ENCODE data around the gene BCHE. TPM values are rescaled to one million over a fixed set of nuclear protein-coding genes. Genes with fewer than 3 reads are reported as not detected.

Gene BCHE
- total RNA-seq, 2 donors from 2014 or later, result 0.69 to 0.79 TPM

DNA sequence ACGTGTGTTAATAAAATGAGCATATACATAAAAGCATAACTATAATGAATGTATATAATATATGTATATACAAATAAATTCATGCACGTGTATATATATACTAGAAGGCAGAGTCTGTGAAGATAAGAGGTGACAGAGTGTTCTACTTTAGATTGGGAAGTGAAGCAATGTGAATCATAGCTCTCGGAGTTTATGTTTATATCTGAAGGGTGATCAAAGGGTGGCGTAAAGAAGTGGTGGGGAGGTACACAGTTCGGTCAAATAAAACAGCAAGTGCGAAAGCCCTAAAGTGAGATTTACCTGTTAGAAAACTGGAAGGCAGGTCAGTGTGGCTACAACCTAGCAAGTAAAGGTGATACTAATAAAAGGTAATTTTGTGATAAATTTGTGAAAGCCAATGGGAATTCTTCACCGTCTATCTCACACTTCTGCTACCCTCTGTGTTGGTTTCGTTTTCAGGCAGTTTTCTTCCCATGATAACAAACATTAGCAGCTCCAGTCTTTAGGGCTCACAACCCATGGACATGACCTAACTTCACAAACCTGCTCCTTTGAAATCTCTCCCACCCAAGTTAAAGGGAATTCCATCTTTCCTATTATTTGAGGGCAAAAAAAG is 46.7 kb upstream of the BCHE start:
- H3K4me3 Mint-ChIP-seq, result no peak overlapping the region
- no peaks in the 10 kb centered on the region for H3K36me3 Mint-ChIP-seq (ENCODE audit: low read depth)
- Histone ChIP-seq H3K9ac (ENCODE audit: extremely low read depth, low read length, poor library complexity, severe bottlenecking) (no peak overlapping the region), H3K4me1 (ENCODE audit: control insufficient read depth, insufficient read depth, low read length) (no peaks in the 10 kb centered on the region), H3K9me3 (ENCODE audit: control insufficient read depth, low read length) (no peaks in the 10 kb centered on the region), H3K36me3 (ENCODE audit: control insufficient read depth, insufficient read depth, low read length) (no peaks in the 10 kb centered on the region), H3K27ac (ENCODE audit: low read depth, low read length) (no peak overlapping the region), H3K27me3 (ENCODE audit: control insufficient read depth, insufficient read depth, low read length, poor library complexity, severe bottlenecking) (no peaks in the 10 kb centered on the region), H3K4me3 (ENCODE audit: low read length) (no peak overlapping the region)
- no peaks in the 10 kb centered on the region for H3K9me3 Mint-ChIP-seq
- H3K27me3 Mint-ChIP-seq (ENCODE audit: insufficient read depth), result no peaks in the 10 kb centered on the region
- peaks cover 8% of the 10 kb centered on the region for H3K4me1 Mint-ChIP-seq
- DNase-seq, result no peak
- 86 to 92% methylated on average over 7 of the region's 8 CpGs for WGBS, 2 experiments (ENCODE audit: insufficient coverage in 1 of 2, insufficient read length in 1 of 2)
- no peak overlapping the region for H3K27ac Mint-ChIP-seq
- TF ChIP-seq, protein P1, sequence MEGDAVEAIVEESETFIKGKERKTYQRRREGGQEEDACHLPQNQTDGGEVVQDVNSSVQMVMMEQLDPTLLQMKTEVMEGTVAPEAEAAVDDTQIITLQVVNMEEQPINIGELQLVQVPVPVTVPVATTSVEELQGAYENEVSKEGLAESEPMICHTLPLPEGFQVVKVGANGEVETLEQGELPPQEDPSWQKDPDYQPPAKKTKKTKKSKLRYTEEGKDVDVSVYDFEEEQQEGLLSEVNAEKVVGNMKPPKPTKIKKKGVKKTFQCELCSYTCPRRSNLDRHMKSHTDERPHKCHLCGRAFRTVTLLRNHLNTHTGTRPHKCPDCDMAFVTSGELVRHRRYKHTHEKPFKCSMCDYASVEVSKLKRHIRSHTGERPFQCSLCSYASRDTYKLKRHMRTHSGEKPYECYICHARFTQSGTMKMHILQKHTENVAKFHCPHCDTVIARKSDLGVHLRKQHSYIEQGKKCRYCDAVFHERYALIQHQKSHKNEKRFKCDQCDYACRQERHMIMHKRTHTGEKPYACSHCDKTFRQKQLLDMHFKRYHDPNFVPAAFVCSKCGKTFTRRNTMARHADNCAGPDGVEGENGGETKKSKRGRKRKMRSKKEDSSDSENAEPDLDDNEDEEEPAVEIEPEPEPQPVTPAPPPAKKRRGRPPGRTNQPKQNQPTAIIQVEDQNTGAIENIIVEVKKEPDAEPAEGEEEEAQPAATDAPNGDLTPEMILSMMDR (conservative IDR thresholded peaks at IDR 0.05), result no peak

DNA sequence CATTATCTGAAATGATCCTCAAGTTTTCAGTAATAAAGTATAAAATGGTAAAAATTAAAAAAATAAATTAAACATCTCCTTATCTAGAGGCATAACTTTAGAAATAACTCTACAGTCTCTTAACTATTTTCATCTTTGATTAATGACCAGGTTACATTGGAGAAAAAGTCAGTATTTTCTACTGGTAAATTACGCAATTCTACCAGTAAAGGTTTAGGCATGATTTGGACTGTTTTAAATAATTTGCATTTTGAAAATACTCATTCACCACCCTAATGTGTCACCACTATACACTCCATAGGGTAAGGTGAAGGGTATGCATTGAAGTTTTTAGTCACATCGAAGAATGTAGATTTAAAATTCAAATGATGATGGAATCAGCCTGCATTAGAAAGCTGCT is 45.9 kb upstream of the BCHE start:
- Mint-ChIP-seq H3K36me3 (ENCODE audit: low read depth) (no peaks in the 10 kb centered on the region), H3K4me1 (peaks cover 8% of the 10 kb centered on the region), H3K9me3 (no peaks in the 10 kb centered on the region), H3K27me3 (ENCODE audit: insufficient read depth) (no peaks in the 10 kb centered on the region), H3K27ac (no peak overlapping the region), H3K4me3 (no peak overlapping the region)
- no peaks in the 10 kb centered on the region for H3K4me1 ChIP-seq (ENCODE audit: control insufficient read depth, insufficient read depth, low read length)
- no peak overlapping the region for H3K9ac ChIP-seq (ENCODE audit: extremely low read depth, low read length, poor library complexity, severe bottlenecking)
- DNase-seq, result no peak
- 96% methylated on average over 2 of the region's 2 CpGs; no CpG with 5 or more reads in 1 of the 2 experiments for WGBS, 2 experiments (ENCODE audit: insufficient coverage in 1 of 2, insufficient read length in 1 of 2)
- TF ChIP-seq, protein P1 (conservative IDR thresholded peaks at IDR 0.05), result no peak
- no peak overlapping the region for H3K4me3 ChIP-seq (ENCODE audit: low read length)
- H3K9me3 ChIP-seq (ENCODE audit: control insufficient read depth, low read length), result no peaks in the 10 kb centered on the region
- no peaks in the 10 kb centered on the region for H3K27me3 ChIP-seq (ENCODE audit: control insufficient read depth, insufficient read depth, low read length, poor library complexity, severe bottlenecking)
- H3K27ac ChIP-seq (ENCODE audit: low read depth, low read length), result no peak overlapping the region
- H3K36me3 ChIP-seq (ENCODE audit: control insufficient read depth, insufficient read depth, low read length), result no peaks in the 10 kb centered on the region

DNA sequence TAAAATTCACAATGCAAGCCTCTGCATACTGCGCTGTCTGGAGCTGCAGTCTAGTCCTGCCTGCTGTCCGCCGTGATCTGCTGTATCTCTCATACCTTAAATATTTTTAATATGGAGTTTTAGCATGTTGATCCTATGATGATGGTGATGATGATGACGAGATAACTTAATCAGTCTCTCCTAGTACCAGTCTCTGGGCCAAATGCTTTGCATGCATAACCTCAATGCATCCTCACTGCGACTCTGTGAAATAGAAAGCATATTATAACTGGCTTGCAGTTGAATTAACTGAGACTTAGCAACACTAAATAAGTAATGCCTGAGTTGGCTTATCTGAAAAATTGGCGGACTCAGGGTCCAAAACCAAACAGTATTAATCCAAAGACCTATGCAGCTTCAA is 38.4 kb upstream of the BCHE start:
- no peak overlapping the region for H3K9ac ChIP-seq (ENCODE audit: extremely low read depth, low read length, poor library complexity, severe bottlenecking)
- no peak overlapping the region for H3K4me3 ChIP-seq (ENCODE audit: low read length)
- H3K9me3 ChIP-seq (ENCODE audit: control insufficient read depth, low read length), result no peaks in the 10 kb centered on the region
- peaks cover 1% of the 10 kb centered on the region for H3K9me3 Mint-ChIP-seq
- H3K27ac Mint-ChIP-seq, result no peak overlapping the region
- 96 to 100% methylated on average over 2 to 4 of the region's 6 CpGs for WGBS, 2 experiments (ENCODE audit: insufficient coverage in 1 of 2, insufficient read length in 1 of 2)
- no peaks in the 10 kb centered on the region for H3K27me3 Mint-ChIP-seq (ENCODE audit: insufficient read depth)
- H3K27me3 ChIP-seq (ENCODE audit: control insufficient read depth, insufficient read depth, low read length, poor library complexity, severe bottlenecking), result no peaks in the 10 kb centered on the region
- no peaks in the 10 kb centered on the region for H3K36me3 ChIP-seq (ENCODE audit: control insufficient read depth, insufficient read depth, low read length)
- H3K4me3 Mint-ChIP-seq, result no peak overlapping the region
- no peak overlapping the region for H3K27ac ChIP-seq (ENCODE audit: low read depth, low read length)
- no peaks in the 10 kb centered on the region for H3K36me3 Mint-ChIP-seq (ENCODE audit: low read depth)
- H3K4me1 ChIP-seq (ENCODE audit: control insufficient read depth, insufficient read depth, low read length), result no peaks in the 10 kb centered on the region
- TF ChIP-seq, protein P1 (conservative IDR thresholded peaks at IDR 0.05), result no peak
- peaks cover 8% of the 10 kb centered on the region for H3K4me1 Mint-ChIP-seq
- no peak for DNase-seq

Measured in endodermal cell (in vitro differentiated cells).